HG03575 (cell line): ENCODE results near the gene TANC1.

ENCODE experiments used
- ATAC-seq: cut with Tn5 transposase; IDR thresholded peaks from one replicate; pipeline ENCODE4 v1.9.1; 2021; ENCODE audit not compliant: unreplicated experiment, insufficient number of reproducible peaks, low FRiP score; ENCODE audit errors: extremely low read depth

Gene TANC1

DNA sequence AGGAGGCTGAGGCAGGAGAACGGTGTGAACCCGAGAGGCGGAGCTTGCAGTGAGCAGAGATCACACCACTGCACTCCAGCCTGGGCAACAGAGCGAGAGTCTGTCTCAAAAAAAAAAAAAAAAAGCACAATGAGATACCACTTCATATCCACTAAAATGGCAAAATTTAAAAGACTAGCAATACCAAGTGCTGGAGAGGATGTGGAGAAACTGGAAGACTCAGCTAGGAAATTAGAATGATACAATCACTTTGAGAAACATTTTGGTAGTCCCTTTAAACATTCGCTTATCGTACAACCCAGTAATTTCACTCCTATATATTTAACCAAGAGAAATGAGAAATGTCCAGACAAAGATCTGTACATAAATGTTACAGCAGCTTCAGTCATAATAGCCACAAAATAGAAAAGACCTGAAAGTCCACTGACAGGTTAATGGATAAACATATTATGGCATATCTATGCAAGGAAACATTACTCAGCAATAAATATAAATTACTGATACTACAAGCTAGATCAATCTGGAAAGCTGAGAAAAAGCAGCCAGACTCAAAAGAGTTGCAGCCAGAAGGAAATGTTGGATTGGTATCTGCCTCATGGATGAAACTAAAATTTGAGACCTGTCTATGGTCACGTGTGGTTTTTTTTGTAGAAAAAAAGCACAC lies 278.0 kb downstream of the TANC1 start:
- ATAC-seq: no peak

DNA sequence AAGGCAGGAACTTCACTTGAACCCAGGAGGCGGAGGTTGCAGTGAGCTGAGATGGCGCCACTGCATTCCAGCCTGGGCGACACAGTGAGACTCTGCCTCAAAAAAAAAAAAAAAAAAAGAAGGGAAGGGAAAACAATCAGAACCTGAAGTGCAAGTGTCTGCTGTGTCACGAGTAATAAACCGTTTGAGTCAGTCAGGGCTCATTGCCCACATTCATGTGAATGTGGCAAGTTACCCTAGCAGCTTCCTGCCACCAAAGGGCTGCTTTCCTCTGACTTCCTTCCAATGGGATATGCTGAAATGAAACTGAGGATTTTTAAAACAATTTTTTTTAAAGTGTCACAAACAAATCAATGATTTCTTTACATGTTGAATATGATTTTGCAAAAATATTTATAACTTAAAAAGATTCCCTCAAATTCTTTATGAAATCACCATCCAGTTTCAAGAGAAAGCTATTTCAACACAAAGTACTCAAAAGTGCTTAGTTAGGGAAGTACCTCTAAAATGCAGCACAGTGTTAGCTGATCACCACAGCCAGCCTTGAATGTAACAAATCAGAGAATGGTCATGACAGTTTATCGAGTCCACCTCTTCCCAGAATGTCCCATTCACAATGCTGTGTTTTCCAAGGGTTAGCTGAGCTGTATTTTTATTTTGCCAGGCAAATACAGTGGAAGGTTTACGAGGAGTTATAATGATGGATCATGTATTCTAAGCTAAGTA lies 281.7 kb downstream of the TANC1 start:
- ATAC-seq: peak; percentile 61

DNA sequence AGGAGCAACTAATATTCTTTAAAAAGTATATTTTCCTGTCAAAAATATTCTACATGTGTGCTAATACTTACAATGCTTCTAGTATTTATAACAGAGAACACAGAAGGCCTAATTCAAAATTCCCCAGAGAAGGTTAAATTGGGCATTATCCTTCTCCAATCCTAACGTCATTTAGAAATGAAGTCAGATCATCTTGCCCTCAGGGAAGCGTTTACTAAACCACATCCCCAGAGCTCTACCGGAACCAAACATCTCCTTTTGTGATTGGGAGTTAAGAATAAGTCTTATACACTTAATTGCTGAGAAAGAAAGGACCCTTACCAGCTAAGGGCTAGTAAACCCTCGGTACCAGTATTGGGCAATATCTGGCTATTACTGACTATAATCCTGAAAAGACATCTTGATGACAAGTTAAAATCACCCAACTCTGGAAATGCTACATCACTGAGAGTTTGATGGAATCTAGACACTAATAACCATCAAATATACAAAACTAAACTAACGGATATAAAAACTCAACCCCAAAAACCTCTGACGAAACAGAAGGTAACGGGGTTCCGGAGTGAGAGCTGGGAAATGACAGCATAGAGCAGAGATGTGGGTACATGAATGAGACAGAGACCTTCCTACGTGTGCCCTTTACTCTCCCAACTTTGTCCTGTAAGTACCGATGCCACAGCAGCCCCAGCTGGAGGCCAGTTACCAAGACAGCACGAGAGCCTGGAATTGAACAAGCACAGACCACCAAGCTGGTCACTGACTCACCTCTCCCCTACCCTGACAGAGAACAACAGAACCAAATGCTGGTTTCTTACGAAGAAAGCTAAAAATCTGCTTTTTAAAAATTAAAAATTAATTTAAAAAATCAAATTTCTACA lies 283.1 kb downstream of the TANC1 start:
- ATAC-seq: no peak

DNA sequence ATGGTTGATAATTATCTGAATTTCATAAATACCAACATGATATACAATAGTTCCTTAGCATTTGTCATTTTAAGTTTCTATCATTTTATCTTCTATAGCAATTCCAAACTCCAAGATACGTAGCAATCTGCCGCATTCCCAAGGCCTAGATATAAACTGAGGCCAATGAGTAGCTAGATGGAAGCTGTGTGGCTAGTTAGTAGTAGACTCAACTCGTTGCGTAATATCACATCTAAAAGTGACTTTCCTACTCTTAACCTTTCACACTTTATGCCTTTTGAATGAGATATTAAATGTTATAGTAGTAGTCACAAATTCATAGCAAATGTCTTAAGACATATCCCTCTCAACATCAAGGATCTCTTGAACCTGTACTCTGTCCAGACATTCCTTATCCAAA lies 284.5 kb downstream of the TANC1 start:
- ATAC-seq: no peak

DNA sequence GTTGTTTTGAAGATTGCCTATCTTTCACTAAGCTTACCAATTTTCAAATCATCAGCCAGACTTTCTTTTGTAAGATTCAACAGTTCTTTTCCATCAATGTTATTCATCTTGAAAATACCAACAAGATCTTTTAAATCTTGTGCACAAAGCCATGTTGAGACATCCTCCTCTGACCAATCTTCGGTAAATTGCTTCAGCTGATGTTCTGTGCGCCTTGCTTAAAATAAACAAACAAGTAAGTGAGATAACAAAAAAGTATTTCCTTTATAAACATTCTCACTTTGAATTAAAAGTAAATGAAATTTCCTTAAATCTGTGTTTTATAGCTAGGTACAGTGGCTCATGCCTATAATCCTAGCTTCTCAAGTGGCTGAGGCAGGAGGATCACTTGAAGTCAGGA lies 287.7 kb downstream of the TANC1 start:
- no peak for ATAC-seq

DNA sequence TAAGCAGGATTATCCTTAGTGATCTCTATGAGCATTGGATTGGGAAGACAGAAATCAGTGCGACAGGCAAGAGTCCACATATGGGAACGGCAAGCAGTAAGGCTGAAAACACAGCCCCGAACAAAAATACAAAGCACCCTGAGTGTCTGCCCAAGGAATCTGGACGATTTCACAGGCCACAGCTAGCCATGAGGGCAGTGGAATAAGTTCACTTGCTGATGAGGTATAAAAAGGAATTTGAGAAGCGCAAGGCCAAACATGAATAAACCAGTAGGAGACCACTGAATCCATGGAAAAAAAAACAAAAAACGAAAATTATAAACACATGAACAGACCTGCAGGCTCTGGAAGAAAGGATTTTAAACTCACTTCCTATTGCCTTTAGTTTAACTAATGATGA lies 293.8 kb downstream of the TANC1 start:
- no peak for ATAC-seq

DNA sequence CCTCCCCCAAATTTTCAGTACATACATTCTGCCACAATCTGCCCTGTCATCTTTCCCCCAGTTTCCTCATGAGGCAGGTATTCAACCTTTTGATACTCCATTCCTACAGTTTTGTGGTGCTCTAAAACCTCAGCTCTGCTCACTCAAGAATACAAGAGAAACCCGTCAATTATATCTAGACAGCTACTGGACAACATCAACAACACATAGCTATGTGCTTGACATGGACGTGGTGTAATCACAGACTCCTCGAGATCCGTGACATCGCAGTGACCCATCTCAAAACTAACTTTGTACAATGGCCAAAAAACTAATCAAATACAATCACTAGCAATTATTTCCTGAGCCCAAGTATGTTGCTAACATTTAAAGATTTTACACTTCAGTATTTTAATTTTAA lies 294.5 kb downstream of the TANC1 start:
- no peak for ATAC-seq

DNA sequence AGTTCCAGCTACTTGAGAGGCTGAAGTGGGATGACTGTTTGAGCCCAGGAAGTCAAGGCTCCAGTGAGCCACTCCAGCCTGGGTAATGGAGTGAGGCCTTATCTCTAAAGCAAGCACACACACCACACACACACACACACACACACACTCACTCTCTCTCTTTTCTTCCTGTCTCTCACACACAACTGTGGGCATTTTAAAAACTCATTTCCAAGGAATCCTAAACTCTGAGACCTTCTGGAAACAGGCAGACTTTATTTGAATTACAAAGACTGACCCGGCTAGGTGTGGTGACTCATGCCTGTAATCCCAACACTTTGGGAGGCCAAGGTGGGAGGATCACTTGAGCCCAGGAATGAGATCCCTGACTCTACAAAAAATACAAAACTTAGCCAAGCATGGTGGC lies 296.7 kb downstream of the TANC1 start:
- no peak for ATAC-seq

DNA sequence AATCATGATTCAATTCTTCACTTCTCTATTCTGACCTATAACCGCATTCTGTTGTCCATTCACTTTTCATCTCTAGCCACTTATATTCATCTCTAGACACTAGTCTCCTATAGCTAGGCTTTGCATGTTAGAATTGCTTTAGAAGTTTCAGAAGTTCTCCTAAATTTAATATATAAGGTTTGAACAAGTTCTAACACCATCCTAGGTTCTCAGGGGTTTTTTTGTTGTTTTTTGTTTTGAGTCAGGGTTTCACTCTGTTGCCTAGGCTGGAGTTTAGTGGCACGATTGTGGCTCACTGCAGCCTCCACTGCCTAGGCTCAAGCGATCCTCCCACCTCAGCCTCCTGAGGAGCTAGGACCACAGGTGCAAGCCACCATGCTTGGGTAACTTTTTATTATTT lies 298.1 kb downstream of the TANC1 start:
- ATAC-seq: no peak

DNA sequence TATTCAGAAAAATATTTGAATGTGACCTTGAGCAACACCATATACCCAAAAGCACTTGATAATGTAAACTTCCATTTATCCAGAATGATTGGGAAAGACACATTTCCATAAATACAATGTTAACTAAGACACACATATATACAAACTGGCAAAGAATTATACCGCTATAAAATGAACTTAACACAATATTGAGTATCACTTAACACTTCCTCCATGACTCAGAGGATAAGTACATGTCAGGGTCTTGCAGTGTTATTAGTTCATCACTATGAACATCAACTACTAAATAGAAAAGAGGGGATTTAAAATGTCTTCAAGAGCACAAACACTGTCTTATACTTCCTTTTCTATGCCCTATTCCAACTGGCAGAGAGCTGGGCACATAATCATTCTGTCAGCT lies 299.5 kb downstream of the TANC1 start:
- ATAC-seq: no peak

DNA sequence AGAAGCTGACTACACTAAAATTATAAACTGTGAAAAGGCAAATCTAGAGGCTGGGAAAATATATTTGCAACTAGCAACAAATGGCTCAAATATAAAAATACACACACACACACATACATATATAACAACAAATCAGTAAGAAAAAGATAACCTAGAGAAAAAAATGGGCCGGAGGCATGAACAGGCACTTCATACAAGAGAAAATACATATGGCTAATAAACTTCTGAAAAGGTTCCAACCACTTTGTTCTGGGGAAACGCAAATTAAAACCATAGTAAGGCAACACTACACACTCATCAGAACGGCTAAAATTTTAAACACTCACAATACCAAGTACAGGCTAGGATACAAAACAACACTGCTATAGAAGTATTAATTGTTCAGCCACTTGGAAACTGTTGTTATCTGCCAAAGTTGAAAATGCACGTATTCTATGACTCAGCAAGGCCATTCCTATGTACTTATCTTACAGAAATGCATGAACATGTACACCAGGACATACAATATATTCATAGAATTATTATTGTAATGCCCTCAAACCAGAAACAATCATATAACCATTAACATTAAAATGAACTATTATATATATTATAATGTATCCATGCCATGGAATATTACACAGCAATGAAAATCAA lies 302.4 kb downstream of the TANC1 start:
- no peak for ATAC-seq

DNA sequence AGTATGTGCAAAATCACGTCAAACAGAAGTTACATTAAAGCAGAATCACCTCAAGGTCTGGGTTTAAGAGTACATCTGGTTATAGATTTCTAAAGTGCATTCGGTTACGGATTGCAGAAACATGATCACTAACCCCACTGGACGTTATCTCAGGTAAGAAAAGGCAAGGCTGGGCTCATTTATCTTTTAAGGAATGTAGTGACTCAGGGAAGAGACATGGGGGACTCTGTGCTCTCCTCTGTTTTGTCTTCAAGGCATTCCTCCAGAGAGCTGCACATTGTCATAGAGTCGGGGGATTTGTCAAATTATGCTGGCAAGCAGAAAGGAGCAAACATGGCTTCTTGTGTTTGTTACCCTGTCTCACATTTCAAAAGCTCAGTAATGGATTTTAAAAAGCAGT lies 303.7 kb downstream of the TANC1 start:
- ATAC-seq: no peak

DNA sequence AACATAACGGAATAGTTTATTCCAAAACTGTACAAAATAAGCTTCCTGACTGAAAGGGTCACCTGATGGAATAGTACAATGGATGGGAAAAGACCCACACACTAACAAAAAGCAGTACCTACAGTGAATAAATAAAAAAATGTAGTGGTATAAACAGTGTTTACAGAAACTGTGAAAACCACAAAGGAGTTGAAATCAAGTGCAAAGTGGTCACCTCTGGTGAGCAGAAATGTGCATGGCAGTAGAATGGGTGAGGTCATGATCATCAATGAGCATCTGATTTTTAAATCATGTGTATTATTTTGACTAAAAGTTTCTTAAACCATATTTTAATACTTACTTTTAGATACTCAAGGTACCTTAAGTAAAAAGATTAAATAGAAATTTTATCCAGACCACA lies 306.7 kb downstream of the TANC1 start:
- ATAC-seq: no peak

DNA sequence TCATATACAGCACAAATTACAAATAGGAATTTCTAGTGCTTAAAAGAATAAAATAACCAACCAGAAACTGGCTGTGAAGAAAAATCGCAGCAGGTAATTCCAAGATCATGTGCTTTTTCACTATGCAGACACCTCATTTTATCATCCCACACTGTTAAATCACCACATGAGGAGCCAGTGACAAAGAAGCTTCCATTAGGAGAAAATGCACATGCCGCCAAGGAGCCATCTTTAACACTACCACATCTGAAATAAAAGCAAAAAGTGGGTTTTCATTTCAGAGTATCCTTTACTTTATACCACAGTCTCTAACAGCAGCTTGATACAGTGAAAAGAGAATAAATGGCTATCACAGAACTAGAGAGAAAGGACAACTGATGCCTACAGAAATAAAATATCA lies 311.3 kb downstream of the TANC1 start:
- ATAC-seq: no peak

DNA sequence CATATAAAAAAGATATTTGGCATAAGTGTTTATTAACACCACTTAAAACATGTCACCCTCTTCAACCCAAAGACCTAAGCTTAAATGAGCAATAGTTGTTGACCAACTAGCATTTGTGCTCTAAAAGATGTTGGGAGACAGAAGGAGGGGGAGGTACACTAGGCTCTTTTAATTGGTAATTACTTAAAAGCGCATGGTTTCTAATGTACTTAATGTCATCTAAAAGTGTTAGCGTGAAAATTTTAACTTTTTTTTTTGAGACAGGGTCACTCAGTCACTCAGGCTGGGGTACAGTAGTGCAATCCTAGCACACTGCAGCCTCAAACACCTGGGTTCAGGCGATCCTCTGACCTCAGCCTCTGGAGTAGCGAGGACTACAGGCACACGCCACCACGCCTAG lies 312.6 kb downstream of the TANC1 start:
- ATAC-seq: no peak
